ENCODE data around the gene MEAF6.
A peak's percentile ranks its signal among the peaks of the same experiment; 100 is the strongest.

Gene MEAF6

DNA sequence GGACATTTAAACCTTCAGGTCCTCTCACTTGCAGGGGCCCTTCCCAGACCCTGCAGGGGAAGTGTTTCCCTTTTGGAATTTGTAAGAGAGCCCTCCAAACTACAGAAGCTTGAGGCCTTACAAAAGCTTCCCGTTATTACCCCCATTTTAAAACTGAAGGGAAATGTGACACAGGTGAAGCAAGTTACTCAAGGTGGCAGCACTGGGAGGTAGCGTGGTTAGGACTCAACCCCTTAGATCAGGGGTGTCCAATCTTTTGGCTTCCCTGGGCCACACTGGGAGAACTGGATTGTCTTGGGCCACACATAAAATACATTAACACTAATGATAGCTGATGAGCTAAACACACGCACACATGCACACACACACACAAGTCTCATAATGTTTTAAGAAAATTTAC, 56.0 kb downstream of the MEAF6 start:
- H3K9me3 Mint-ChIP-seq = no peaks in the 10 kb centered on the region
- H3K4me1 Mint-ChIP-seq (ENCODE audit: low read depth) = peaks cover 12% of the 10 kb centered on the region
- peaks cover 12% of the 10 kb centered on the region for H3K36me3 Mint-ChIP-seq (ENCODE audit: low read depth)
- no peak overlapping the region for H3K4me3 Mint-ChIP-seq
- no peak for DNase-seq
- peak overlapping the region; percentile 1 for H3K27ac Mint-ChIP-seq
- H3K27me3 Mint-ChIP-seq = no peaks in the 10 kb centered on the region

- H3K36me3 Mint-ChIP-seq (ENCODE audit: low read depth) = peaks cover 12% of the 10 kb centered on the region
- H3K27ac Mint-ChIP-seq = no peak overlapping the region
- peaks cover 12% of the 10 kb centered on the region for H3K4me1 Mint-ChIP-seq (ENCODE audit: low read depth)
- H3K27me3 Mint-ChIP-seq = no peaks in the 10 kb centered on the region
- no peaks in the 10 kb centered on the region for H3K9me3 Mint-ChIP-seq
- no peak overlapping the region for H3K4me3 Mint-ChIP-seq
- no peak for DNase-seq
Measured at GRCh38 chr1:37456614-37457013, 58.0 kb downstream of the MEAF6 start.

GRCh38 chr1:37455516-37455915, 59.0 kb downstream of the MEAF6 start:
- H3K9me3 Mint-ChIP-seq = no peaks in the 10 kb centered on the region
- H3K4me3 Mint-ChIP-seq = no peak overlapping the region
- no peaks in the 10 kb centered on the region for H3K27me3 Mint-ChIP-seq
- no peak for DNase-seq
- H3K27ac Mint-ChIP-seq = peak overlapping the region; percentile 81
- H3K4me1 Mint-ChIP-seq (ENCODE audit: low read depth) = peaks cover 12% of the 10 kb centered on the region
- peaks cover 9% of the 10 kb centered on the region for H3K36me3 Mint-ChIP-seq (ENCODE audit: low read depth)

GRCh38 chr1:37453647-37454046, 60.9 kb downstream of the MEAF6 start:
- Mint-ChIP-seq H3K36me3 (ENCODE audit: low read depth) (peaks cover 9% of the 10 kb centered on the region), H3K9me3 (no peaks in the 10 kb centered on the region), H3K4me1 (ENCODE audit: low read depth) (peaks cover 19% of the 10 kb centered on the region), H3K4me3 (no peak overlapping the region), H3K27ac (no peak overlapping the region), H3K27me3 (peaks cover under 1% of the 10 kb centered on the region)
- DNase-seq = no peak

- DNase-seq = no peak
- H3K4me3 Mint-ChIP-seq = no peak overlapping the region
- peaks cover 9% of the 10 kb centered on the region for H3K36me3 Mint-ChIP-seq (ENCODE audit: low read depth)
- H3K27ac Mint-ChIP-seq = no peak overlapping the region
- no peaks in the 10 kb centered on the region for H3K9me3 Mint-ChIP-seq
- peaks cover 17% of the 10 kb centered on the region for H3K4me1 Mint-ChIP-seq (ENCODE audit: low read depth)
- H3K27me3 Mint-ChIP-seq = peaks cover 3% of the 10 kb centered on the region
Measured at GRCh38 chr1:37452416-37452815, 62.1 kb downstream of the MEAF6 start.

GRCh38 chr1:37449936-37450335, 64.6 kb downstream of the MEAF6 start:
- DNase-seq = no peak
- no peak overlapping the region for H3K27ac Mint-ChIP-seq

DNA sequence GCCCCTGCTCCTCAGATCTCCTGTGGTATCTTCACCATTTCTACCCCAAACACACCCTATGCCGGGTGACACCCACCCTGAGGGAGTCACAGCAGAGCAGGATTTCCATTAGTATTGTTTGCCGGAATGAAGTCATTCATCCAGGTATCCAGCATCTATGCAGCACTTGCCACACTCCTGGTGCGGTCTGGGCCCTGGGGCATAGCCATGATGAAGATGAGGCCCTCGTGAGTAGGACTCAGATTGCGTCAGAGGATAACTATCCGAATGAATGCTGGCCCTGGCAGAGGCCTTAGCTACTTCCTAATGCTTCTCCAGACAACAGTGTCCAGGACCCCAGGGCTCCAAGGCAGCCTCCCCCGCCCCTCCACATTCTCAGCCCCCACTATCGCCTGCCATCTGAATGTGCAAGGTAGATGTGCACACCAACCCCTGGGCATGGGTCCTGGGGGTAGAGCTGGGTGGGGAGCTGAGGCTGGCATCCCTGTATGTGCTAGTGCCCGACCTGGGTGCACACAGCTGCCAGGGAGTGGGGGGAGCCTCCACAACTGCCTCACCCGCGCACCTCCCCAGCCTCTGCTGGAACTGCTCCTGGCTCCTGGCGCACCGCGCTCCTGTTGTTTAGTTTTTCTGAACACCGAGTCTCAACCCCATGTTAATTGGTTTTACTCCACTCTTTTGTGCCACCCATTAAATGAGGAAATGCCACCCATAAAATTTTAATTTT, 65.7 kb downstream of the MEAF6 start:
- Mint-ChIP-seq H3K4me3 (no peak overlapping the region), H3K9me3 (no peaks in the 10 kb centered on the region), H3K27ac (no peak overlapping the region), H3K4me1 (ENCODE audit: low read depth) (peaks cover 7% of the 10 kb centered on the region), H3K36me3 (ENCODE audit: low read depth) (no peaks in the 10 kb centered on the region), H3K27me3 (peaks cover 12% of the 10 kb centered on the region)
- DNase-seq = no peak

More at GRCh38 chr1:37449936-37450335, 64.6 kb downstream of the MEAF6 start:
- Mint-ChIP-seq H3K4me3 (no peak overlapping the region), H3K27me3 (peaks cover 7% of the 10 kb centered on the region), H3K36me3 (ENCODE audit: low read depth) (peaks cover 3% of the 10 kb centered on the region), H3K4me1 (ENCODE audit: low read depth) (peaks cover 10% of the 10 kb centered on the region), H3K9me3 (no peaks in the 10 kb centered on the region)

- Mint-ChIP-seq H3K9me3 (no peaks in the 10 kb centered on the region), H3K27ac (no peak overlapping the region), H3K27me3 (peaks cover 12% of the 10 kb centered on the region), H3K4me3 (no peak overlapping the region), H3K4me1 (ENCODE audit: low read depth) (peaks cover 7% of the 10 kb centered on the region), H3K36me3 (ENCODE audit: low read depth) (no peaks in the 10 kb centered on the region)
- no peak for DNase-seq
Measured at GRCh38 chr1:37448185-37448584, 66.4 kb downstream of the MEAF6 start.

- Mint-ChIP-seq H3K27ac (no peak overlapping the region), H3K9me3 (no peaks in the 10 kb centered on the region), H3K4me3 (no peak overlapping the region)
Measured at GRCh38 chr1:37446874-37447273, 67.7 kb downstream of the MEAF6 start.

DNA sequence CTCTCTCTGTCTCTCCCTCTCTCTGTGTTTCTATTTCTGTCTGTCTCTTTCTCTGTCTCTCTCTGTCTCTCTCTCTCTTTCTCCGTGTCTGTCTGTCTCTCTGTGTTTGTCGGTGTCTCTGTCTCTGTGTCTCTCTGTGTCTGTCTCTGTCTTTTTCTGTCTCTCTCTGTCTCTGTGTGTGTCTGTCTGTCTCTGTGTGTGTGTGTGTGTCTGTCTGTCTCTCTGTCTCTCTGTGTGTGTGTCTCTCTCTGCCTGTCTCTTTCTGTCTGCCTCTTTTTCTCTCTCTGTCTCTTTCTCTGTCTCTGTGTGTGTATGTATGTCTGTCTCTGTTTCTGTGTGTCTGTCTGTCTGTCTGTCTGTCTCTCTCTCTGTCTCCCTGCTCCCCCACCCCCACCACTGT, 71.9 kb downstream of the MEAF6 start:
- DNase-seq = no peak
- H3K4me1 Mint-ChIP-seq (ENCODE audit: low read depth) = no peaks in the 10 kb centered on the region
- H3K27me3 Mint-ChIP-seq = peaks cover 20% of the 10 kb centered on the region
- H3K9me3 Mint-ChIP-seq = no peaks in the 10 kb centered on the region
- no peak overlapping the region for H3K4me3 Mint-ChIP-seq
- H3K36me3 Mint-ChIP-seq (ENCODE audit: low read depth) = no peaks in the 10 kb centered on the region
- no peak overlapping the region for H3K27ac Mint-ChIP-seq

More at GRCh38 chr1:37446874-37447273, 67.7 kb downstream of the MEAF6 start:
- Mint-ChIP-seq H3K36me3 (ENCODE audit: low read depth) (no peaks in the 10 kb centered on the region), H3K4me1 (ENCODE audit: low read depth) (peaks cover 7% of the 10 kb centered on the region), H3K27me3 (peaks cover 12% of the 10 kb centered on the region)
- no peak for DNase-seq
